HL-60 (cell line): ENCODE data around the gene MALAT1.

ENCODE experiments used
- GABPA ChIP-seq: IDR thresholded peaks from 2 replicates; pipeline ENCODE4 v1.6.1; 2012; ENCODE audit warnings: low read depth
- POLR2AphosphoS5 ChIP-seq: IDR thresholded peaks from 2 replicates; pipeline ENCODE4 v1.6.1; 2012; ENCODE audit warnings: low read depth
- REST ChIP-seq: IDR thresholded peaks from 2 replicates; pipeline ENCODE4 v1.6.1; 2012; ENCODE audit warnings: low read depth; ENCODE audit not compliant: insufficient replicate concordance
- SPI1 ChIP-seq: IDR thresholded peaks from 2 replicates; pipeline ENCODE4 v1.6.1; 2012; ENCODE audit warnings: low read depth, mild to moderate bottlenecking, borderline replicate concordance
- TF ChIP-seq, protein P1 (sequence below): IDR thresholded peaks from one replicate; pipeline ENCODE4 v1.5.1; 2011; ENCODE audit warnings: low read length, control low read depth, inconsistent platforms; ENCODE audit not compliant: insufficient read depth

- peak; percentile 99 for TF ChIP-seq POLR2AphosphoS5
- TF ChIP-seq, protein P1, sequence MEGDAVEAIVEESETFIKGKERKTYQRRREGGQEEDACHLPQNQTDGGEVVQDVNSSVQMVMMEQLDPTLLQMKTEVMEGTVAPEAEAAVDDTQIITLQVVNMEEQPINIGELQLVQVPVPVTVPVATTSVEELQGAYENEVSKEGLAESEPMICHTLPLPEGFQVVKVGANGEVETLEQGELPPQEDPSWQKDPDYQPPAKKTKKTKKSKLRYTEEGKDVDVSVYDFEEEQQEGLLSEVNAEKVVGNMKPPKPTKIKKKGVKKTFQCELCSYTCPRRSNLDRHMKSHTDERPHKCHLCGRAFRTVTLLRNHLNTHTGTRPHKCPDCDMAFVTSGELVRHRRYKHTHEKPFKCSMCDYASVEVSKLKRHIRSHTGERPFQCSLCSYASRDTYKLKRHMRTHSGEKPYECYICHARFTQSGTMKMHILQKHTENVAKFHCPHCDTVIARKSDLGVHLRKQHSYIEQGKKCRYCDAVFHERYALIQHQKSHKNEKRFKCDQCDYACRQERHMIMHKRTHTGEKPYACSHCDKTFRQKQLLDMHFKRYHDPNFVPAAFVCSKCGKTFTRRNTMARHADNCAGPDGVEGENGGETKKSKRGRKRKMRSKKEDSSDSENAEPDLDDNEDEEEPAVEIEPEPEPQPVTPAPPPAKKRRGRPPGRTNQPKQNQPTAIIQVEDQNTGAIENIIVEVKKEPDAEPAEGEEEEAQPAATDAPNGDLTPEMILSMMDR, result no peak
- TF ChIP-seq REST, result peak; percentile 85
- TF ChIP-seq GABPA, result 0 out of 2 replicates have a peak, but pooled peaks have one; percentile 22
- TF ChIP-seq SPI1, result no peak; the same call in 1 of the 2 replicates
These were observed at the start of gene MALAT1 for GRCh38 chr11:65498977-65499712.
